CD8-positive, alpha-beta memory T cell (primary cell): ENCODE results near the gene PUSL1. TPM values are rescaled to one million over a fixed set of nuclear protein-coding genes. Genes with fewer than 3 reads are reported as not detected.

ENCODE experiments used
- CTCF ChIA-PET: fragments of 350-600 bp; sonication (Branson Sonifier 250); formaldehyde crosslinking; loops from one replicate; lab custom pipeline; 2021; ENCODE audit warnings: antibody characterized with exemption; lab: Charles Lee
- POLR2A ChIA-PET: fragments of 350-600 bp; sonication (Branson Sonifier 250); formaldehyde crosslinking; loops from one replicate; lab custom pipeline; 2021; ENCODE audit warnings: antibody characterized with exemption; lab: Charles Lee
- DNase-seq, 5 donors: peaks; one replicate each; pipeline versions ENCODE4 v3.0.0 to v3.0.0-alpha.2; 2020 to 2022; ENCODE audit warnings: mixed read lengths in 1 of 5
- H3K27ac ChIP-seq: one replicate; pipeline ENCODE4 v1.7.0; 2013; ENCODE audit warnings: low read depth, mild to moderate bottlenecking, low read length, moderate library complexity
- H3K27me3 ChIP-seq: 2 replicates; pipeline ENCODE4 v1.7.0; 2013; ENCODE audit warnings: low read length, mild to moderate bottlenecking; ENCODE audit not compliant: insufficient read depth, poor library complexity, severe bottlenecking
- H3K36me3 ChIP-seq: 2 replicates; pipeline ENCODE4 v1.7.0; 2013; ENCODE audit warnings: mild to moderate bottlenecking, low read length, moderate library complexity; ENCODE audit not compliant: insufficient read depth
- H3K4me1 ChIP-seq: 2 replicates; pipeline ENCODE4 v1.7.0; 2013; ENCODE audit warnings: mild to moderate bottlenecking, low read length, moderate library complexity; ENCODE audit not compliant: insufficient read depth
- H3K4me3 ChIP-seq: 2 replicates; pipeline ENCODE4 v1.7.0; 2013; ENCODE audit warnings: mild to moderate bottlenecking, low read length
- H3K9me3 ChIP-seq: 2 replicates; pipeline ENCODE4 v1.7.0; 2013; ENCODE audit warnings: mild to moderate bottlenecking, low read length
- H3K27ac Mint-ChIP-seq, 8 donors: one replicate each; pipeline ENCODE4 v1.8.0; 2020 to 2021; ENCODE audit warnings: mixed read lengths in 8 of 8, mild to moderate bottlenecking in 6 of 8, inconsistent platforms in 3 of 8, moderate library complexity in 3 of 8
- H3K27me3 Mint-ChIP-seq, 2 donors: one replicate each; pipeline ENCODE4 v1.8.0; 2020 to 2021; ENCODE audit warnings: mixed read lengths in 2 of 2, mild to moderate bottlenecking in 1 of 2, moderate library complexity in 1 of 2
- H3K36me3 Mint-ChIP-seq, 3 donors: one replicate each; pipeline ENCODE4 v1.8.0; 2020 to 2021; ENCODE audit warnings: mixed read lengths in 3 of 3, inconsistent platforms in 1 of 3, mild to moderate bottlenecking in 1 of 3
- H3K4me1 Mint-ChIP-seq, 3 donors: one replicate each; pipeline ENCODE4 v1.8.0; 2020 to 2021; ENCODE audit warnings: mixed read lengths in 3 of 3, inconsistent platforms in 1 of 3, mild to moderate bottlenecking in 1 of 3
- H3K4me3 Mint-ChIP-seq, 7 donors: one replicate each; pipeline ENCODE4 v1.8.0; 2020 to 2021; ENCODE audit warnings: mixed read lengths in 7 of 7, mild to moderate bottlenecking in 6 of 7, moderate library complexity in 4 of 7, inconsistent platforms in 2 of 7
- H3K9me3 Mint-ChIP-seq, 5 donors: one replicate each; pipeline ENCODE4 v1.8.0; 2020 to 2022; ENCODE audit warnings: mixed read lengths in 5 of 5, mild to moderate bottlenecking in 3 of 5, moderate library complexity in 2 of 5, inconsistent platforms in 1 of 5
- polyA plus RNA-seq: library from polyadenylated mRNA; unstranded; fragments of 300-500 nt; fragmentation: Illumina TruSeq; gene quantifications from one replicate; pipeline ENCODE4 v1.2.3, GENCODE V29; 2021
- total RNA-seq, 2 experiments: library from RNA; stranded (reverse); gene quantifications; one replicate each; pipeline ENCODE4 v1.2.3, GENCODE V29; 2021

Gene PUSL1
- total and polyA plus RNA-seq, 3 experiments from 2014 or later: 22.0 to 34.3 (median 32.9) TPM

DNA sequence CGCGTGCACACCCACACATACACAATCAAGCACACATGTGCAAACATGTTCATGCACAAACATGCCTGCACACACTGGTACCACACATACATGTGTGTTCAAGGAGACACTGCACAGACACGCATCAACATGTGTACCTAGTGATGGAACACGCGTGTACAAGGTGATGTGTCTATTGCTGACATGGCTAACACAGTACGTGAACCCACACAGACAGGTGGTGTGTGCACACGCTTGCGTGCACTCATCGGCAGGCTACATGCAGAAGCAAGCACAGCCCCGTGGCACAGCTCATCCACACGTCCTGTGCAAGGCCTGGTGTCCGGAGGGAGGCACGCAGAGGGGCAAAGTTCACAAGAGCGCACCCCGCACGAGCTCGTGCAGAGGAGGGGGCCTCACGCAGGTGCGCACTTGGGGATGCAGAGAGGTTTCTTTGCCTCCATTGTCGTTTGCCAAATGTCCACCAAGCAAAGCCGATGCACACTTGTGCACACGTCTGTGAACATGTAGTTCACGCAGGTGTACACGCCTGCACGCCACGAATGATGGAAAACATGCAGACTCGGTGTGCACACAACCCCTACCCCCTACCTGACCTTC is 1.6 kb upstream of the PUSL1 start:
- H3K4me3 Mint-ChIP-seq: peak overlapping the region; percentile 84 to 93 (median 87)
- no peaks in the 10 kb centered on the region for H3K9me3 Mint-ChIP-seq
- CTCF ChIA-PET: interaction anchor here (1.1 to 1.2 kb wide), 2 partner anchors 65 to 184 kb away, joined by 3 read pairs; no protein-coding TSS in a partner anchor
- H3K27ac Mint-ChIP-seq: peak overlapping the region; percentile 72 to 94 (median 86)
- Histone ChIP-seq H3K4me3 (peak overlapping the region; percentile 62), H3K4me1 (peaks cover 39% of the 10 kb centered on the region), H3K27me3 (no peaks in the 10 kb centered on the region), H3K9me3 (no peaks in the 10 kb centered on the region), H3K36me3 (no peaks in the 10 kb centered on the region), H3K27ac (peak overlapping the region; percentile 57)
- H3K27me3 Mint-ChIP-seq: no peaks in the 10 kb centered on the region
- H3K4me1 Mint-ChIP-seq: peaks cover 15 to 38% (median 17%) of the 10 kb centered on the region in 3 donors
- no peak for DNase-seq
- peaks cover 0 to 15% (median 0%) of the 10 kb centered on the region in 3 donors for H3K36me3 Mint-ChIP-seq
- POLR2A ChIA-PET: no interaction called here

GRCh38 chr1:1307261-1307922 is 1.0 kb upstream of the PUSL1 start:
- H3K27me3 ChIP-seq: no peaks in the 10 kb centered on the region
- ChIA-PET CTCF (interaction anchor here (1.1 to 1.2 kb wide), 2 partner anchors 65 to 185 kb away, joined by 3 read pairs; no protein-coding TSS in a partner anchor), POLR2A (no interaction called here)
- peak overlapping the region; percentile 57 for H3K27ac ChIP-seq
- peak overlapping the region; percentile 84 to 93 (median 87) for H3K4me3 Mint-ChIP-seq
- H3K36me3 Mint-ChIP-seq: peaks cover 0 to 18% (median 0%) of the 10 kb centered on the region in 3 donors
- peak in 1 of 5 donors; percentile 10 for DNase-seq
- H3K27ac Mint-ChIP-seq: peak overlapping the region; percentile 72 to 94 (median 86)
- H3K4me1 ChIP-seq: peaks cover 39% of the 10 kb centered on the region
- peak overlapping the region; percentile 62 for H3K4me3 ChIP-seq
- no peaks in the 10 kb centered on the region for H3K36me3 ChIP-seq
- H3K9me3 ChIP-seq: no peaks in the 10 kb centered on the region
- H3K27me3 Mint-ChIP-seq: no peaks in the 10 kb centered on the region
- peaks cover 15 to 38% (median 17%) of the 10 kb centered on the region in 3 donors for H3K4me1 Mint-ChIP-seq
- no peaks in the 10 kb centered on the region for H3K9me3 Mint-ChIP-seq

GRCh38 chr1:1308756-1309250 is 406 bp downstream of the PUSL1 start:
- Mint-ChIP-seq H3K4me1 (peaks cover 15 to 38% (median 17%) of the 10 kb centered on the region in 3 donors), H3K27me3 (no peaks in the 10 kb centered on the region), H3K27ac (peak overlapping the region; percentile 67 to 93 (median 90)), H3K4me3 (peak overlapping the region; percentile 80 to 95 (median 87)), H3K36me3 (peaks cover 0 to 30% (median 0%) of the 10 kb centered on the region in 3 donors), H3K9me3 (no peaks in the 10 kb centered on the region)
- CTCF ChIA-PET: interaction anchor here (1.2 kb wide), 2 partner anchors 16 to 67 kb away, joined by 3 read pairs; no protein-coding TSS in a partner anchor
- H3K27me3 ChIP-seq: no peaks in the 10 kb centered on the region
- no peaks in the 10 kb centered on the region for H3K36me3 ChIP-seq
- H3K9me3 ChIP-seq: no peaks in the 10 kb centered on the region
- DNase-seq: no peak
- H3K4me3 ChIP-seq: peak overlapping the region; percentile 59
- peak overlapping the region; percentile 74 for H3K27ac ChIP-seq
- peaks cover 39% of the 10 kb centered on the region for H3K4me1 ChIP-seq
- POLR2A ChIA-PET: interaction anchor here (1.1 kb wide), 1 partner anchor 11 kb away, joined by 4 read pairs; no protein-coding TSS in a partner anchor

DNA sequence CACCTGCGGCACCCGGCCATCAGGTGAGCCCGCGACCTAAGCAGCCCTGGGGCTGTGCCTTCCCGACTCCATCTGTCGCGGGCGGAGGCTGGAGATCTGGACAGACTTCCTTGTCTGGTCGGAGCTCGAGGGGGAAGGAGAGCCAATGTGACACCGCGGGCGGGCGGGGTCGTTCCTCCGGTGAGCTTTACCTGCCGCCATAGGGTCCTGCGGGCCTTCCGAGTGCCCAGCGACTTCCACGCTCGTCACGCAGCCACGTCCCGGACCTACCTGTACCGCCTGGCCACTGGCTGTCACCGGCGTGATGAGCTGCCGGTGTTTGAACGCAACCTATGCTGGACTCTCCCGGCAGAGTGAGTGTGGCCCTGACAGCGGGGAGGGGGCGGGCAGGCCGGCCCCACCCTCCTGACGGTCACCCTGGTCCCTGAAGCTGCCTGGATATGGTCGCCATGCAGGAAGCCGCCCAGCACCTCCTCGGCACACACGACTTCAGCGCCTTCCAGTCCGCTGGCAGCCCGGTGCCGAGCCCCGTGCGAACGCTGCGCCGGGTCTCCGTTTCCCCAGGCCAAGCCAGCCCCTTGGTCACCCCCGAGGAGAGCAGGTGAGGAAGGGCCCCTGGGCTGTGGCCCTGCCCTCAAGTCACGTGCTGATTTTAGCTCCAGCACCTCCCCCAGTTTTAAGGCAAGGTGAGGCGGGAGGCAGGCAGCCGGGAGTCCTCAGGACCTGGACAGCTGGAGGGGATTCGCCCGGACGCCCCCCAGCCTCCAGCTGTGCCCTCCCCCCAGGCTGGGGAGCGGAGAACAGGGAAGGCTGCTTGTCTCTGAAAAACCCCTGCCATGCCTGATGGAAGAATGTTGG is 1.1 kb downstream of the PUSL1 start:
- no peaks in the 10 kb centered on the region for H3K9me3 Mint-ChIP-seq
- no peak for DNase-seq
- no peaks in the 10 kb centered on the region for H3K27me3 Mint-ChIP-seq
- peak overlapping the region; percentile 66 to 85 (median 71) for H3K4me3 Mint-ChIP-seq
- Histone ChIP-seq H3K36me3 (no peaks in the 10 kb centered on the region), H3K4me3 (peak overlapping the region; percentile 59), H3K4me1 (peaks cover 38% of the 10 kb centered on the region), H3K27ac (peak overlapping the region; percentile 74), H3K27me3 (no peaks in the 10 kb centered on the region), H3K9me3 (no peaks in the 10 kb centered on the region)
- peaks cover 0 to 33% (median 0%) of the 10 kb centered on the region in 3 donors for H3K36me3 Mint-ChIP-seq
- CTCF ChIA-PET: interaction anchor here (0.9 to 1.7 kb wide), 4 partner anchors 16 to 187 kb away, joined by 3 to 4 read pairs (median 3); no protein-coding TSS in a partner anchor
- peak overlapping the region in 6 of 8 donors; percentile 14 to 88 (median 52) for H3K27ac Mint-ChIP-seq
- peaks cover 15 to 37% (median 17%) of the 10 kb centered on the region in 3 donors for H3K4me1 Mint-ChIP-seq
- POLR2A ChIA-PET: interaction anchor here (0.5 to 1.1 kb wide), 3 partner anchors 10 to 160 kb away, joined by 3 to 4 read pairs (median 4); no protein-coding TSS in a partner anchor

- peak overlapping the region in 3 of 8 donors; percentile 11 to 88 (median 14) for H3K27ac Mint-ChIP-seq
Observed at GRCh38 chr1:1310109-1310385, 1.6 kb downstream of the PUSL1 start.

DNA sequence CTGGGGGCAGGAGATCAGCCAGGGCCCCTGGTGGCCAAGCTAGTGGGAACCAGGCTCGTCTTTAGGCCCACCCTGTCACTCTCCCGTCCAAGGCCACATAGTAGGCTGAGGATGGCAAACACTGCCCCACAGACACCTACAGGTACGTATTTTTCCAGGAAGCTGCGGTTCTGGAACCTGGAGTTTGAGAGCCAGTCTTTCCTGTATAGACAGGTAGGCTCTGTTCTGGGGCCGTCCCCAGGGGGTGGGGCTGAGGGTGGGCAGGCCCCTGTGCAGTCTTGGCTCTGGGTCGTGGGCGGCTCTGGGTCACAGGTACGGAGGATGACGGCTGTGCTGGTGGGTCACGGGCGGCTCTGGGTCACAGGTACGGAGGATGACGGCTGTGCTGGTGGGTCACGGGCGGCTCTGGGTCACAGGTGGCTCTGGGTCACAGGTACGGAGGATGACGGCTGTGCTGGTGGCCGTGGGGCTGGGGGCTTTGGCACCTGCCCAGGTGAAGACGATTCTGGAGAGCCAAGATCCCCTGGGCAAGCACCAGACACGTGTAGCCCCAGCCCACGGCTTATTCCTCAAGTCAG is 2.2 kb downstream of the PUSL1 start:
- Mint-ChIP-seq H3K27ac (peak overlapping the region in 6 of 8 donors; percentile 14 to 95 (median 55)), H3K4me1 (peaks cover 15 to 29% (median 15%) of the 10 kb centered on the region in 3 donors), H3K36me3 (peaks cover 0 to 41% (median 0%) of the 10 kb centered on the region in 3 donors), H3K27me3 (no peaks in the 10 kb centered on the region), H3K4me3 (peak overlapping the region; percentile 29 to 85 (median 48)), H3K9me3 (no peaks in the 10 kb centered on the region)
- Histone ChIP-seq H3K4me1 (peaks cover 27% of the 10 kb centered on the region), H3K27ac (no peak overlapping the region), H3K27me3 (no peaks in the 10 kb centered on the region), H3K9me3 (no peaks in the 10 kb centered on the region), H3K4me3 (no peak overlapping the region), H3K36me3 (no peaks in the 10 kb centered on the region)
- POLR2A ChIA-PET: interaction anchor here (1.0 kb wide), 1 partner anchor 11 kb away, joined by 4 read pairs; no protein-coding TSS in a partner anchor
- CTCF ChIA-PET: interaction anchor here (1.7 kb wide), 1 partner anchor 188 kb away, joined by 4 read pairs; no protein-coding TSS in a partner anchor
- DNase-seq: no peak

More at GRCh38 chr1:1310109-1310385, 1.6 kb downstream of the PUSL1 start:
- H3K27me3 Mint-ChIP-seq: no peaks in the 10 kb centered on the region
- H3K4me3 Mint-ChIP-seq: peak overlapping the region in 6 of 7 donors; percentile 19 to 85 (median 44)
- peaks cover 0 to 38% (median 0%) of the 10 kb centered on the region in 3 donors for H3K36me3 Mint-ChIP-seq
- ChIA-PET POLR2A (interaction anchor here (0.5 to 1.0 kb wide), 2 partner anchors 10 to 159 kb away, joined by 3 to 4 read pairs; no protein-coding TSS in a partner anchor), CTCF (interaction anchor here (0.9 to 1.7 kb wide), 4 partner anchors 15 to 188 kb away, joined by 3 to 4 read pairs (median 3); no protein-coding TSS in a partner anchor)
- Histone ChIP-seq H3K9me3 (no peaks in the 10 kb centered on the region), H3K4me3 (no peak overlapping the region), H3K27ac (peak overlapping the region; percentile 74), H3K36me3 (no peaks in the 10 kb centered on the region), H3K4me1 (peaks cover 32% of the 10 kb centered on the region), H3K27me3 (no peaks in the 10 kb centered on the region)
- H3K4me1 Mint-ChIP-seq: peaks cover 15 to 34% (median 18%) of the 10 kb centered on the region in 3 donors
- no peaks in the 10 kb centered on the region for H3K9me3 Mint-ChIP-seq
- no peak for DNase-seq
